GM18867 (cell line): ENCODE results near the gene TMEM51.

ENCODE experiments used
- ATAC-seq: cut with Tn5 transposase; IDR thresholded peaks from one replicate; pipeline ENCODE4 v1.9.1; 2021; ENCODE audit warnings: mild to moderate bottlenecking, moderate library complexity; ENCODE audit not compliant: unreplicated experiment

TMEM51 gene

GRCh38 chr1:15212954-15213291 lies 59.4 kb downstream of the TMEM51 start:
- no peak for ATAC-seq

DNA sequence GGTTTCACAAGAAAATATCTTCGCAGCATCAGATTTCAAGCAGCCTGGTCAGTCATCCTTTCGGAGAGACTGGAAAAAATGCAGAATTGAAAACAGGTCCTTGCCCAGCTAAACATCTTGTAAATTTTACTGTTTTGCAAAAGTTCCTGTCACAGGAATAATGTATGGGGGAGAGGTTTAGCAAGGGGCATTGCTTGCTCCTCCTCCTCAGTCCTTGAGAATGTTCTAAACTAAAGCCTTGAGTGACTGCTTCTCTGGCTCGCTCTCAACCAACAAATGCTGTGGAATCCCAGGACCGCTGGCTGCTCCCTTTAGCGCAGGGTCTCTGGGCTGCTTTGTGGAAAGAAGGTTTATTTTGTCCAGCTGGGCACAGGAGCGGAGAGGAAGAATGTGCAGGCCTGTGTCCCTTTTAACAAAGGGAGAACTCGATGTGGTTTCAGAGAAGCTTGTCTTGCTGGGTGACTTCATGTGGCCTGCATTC lies 59.8 kb downstream of the TMEM51 start:
- no peak for ATAC-seq

GRCh38 chr1:15214527-15214926 lies 61.0 kb downstream of the TMEM51 start:
- no peak for ATAC-seq

GRCh38 chr1:15215116-15215515 lies 61.6 kb downstream of the TMEM51 start:
- no peak for ATAC-seq

- no peak for ATAC-seq
These were observed 64.1 kb downstream of the TMEM51 start for GRCh38 chr1:15217654-15218053.

DNA sequence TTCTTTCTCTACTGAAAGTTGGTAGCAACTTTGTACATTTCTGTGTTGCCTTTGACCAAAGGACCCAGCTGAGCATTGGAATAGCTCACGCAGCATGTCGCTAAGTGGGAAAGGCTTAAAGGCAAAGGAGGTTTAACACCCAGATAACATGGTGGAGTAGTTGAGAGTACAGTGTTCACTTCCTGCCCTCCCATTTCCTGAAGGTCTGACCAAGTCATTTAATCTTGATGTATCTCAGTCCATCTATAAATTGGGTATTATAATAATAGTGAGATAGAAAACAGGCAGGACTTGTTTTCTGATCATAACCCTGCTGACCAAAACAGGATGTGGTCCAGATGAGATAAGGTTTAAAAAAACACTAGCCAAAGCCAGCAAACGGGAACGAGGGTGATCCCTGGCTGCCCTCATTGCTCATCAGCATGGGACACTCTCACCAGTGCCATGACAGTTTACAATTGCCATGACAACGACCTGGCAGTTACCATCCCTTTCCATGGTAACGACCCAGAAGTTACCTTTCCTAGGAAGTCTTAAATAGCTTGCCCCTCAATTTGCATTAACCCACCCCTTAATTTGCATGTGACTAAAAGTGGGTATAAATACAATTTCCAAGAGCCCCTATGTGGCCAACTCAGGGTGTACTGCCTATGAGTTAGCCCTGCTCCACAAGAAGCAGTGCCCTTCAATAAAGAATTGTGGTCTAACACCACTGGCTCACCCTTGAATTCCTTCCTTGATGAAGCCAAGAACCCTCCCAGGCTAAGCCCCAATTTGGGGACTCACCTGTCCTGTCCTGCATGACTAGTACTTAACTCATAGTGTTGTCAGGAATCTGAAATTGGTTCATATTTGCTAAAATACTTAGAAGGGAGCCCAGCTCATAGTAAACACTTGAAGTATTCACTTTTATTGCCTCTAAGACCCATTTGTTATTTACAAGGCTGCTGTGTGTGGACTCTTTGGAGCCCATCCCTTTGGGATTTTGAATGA lies 65.0 kb downstream of the TMEM51 start:
- no peak for ATAC-seq

GRCh38 chr1:15219280-15220023 lies 65.9 kb downstream of the TMEM51 start:
- no peak for ATAC-seq

GRCh38 chr1:15220024-15220392 lies 66.5 kb downstream of the TMEM51 start:
- ATAC-seq = no peak

- no peak for ATAC-seq
These were observed 67.4 kb downstream of the TMEM51 start for GRCh38 chr1:15220825-15221431.

DNA sequence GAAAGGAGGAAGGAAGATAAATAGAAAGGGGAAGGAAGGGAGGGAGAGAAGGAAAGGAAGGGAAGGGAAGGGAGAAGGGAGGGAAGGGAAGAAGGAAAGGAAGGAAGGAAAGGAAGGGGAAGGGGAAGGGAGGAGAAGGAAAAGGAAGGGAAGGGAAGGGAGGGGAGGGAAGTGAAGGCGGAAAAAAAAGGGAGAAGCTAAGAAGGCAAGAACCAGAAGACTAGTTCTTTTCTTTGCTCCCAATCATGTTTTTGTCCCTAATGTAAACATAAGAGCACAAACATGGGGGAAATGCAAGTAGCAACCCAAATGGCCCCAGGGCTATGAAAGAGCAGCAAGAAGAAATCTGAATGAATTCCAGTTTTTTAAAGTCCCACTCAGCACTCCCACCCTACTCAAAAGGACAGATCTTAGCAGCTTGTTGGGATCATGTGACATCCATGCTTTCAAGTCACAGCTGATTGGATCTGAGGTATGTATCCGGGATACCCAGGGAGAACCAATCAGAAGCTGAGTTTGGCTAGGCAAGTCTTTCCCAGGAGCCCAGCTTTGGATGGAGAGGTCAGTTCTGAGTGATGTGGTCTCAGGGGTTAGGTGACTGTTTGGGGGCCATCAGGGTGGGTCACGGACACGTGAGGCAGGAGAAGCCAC lies 69.2 kb downstream of the TMEM51 start:
- ATAC-seq = no peak

GRCh38 chr1:15224259-15224869 lies 70.8 kb downstream of the TMEM51 start:
- no peak for ATAC-seq

DNA sequence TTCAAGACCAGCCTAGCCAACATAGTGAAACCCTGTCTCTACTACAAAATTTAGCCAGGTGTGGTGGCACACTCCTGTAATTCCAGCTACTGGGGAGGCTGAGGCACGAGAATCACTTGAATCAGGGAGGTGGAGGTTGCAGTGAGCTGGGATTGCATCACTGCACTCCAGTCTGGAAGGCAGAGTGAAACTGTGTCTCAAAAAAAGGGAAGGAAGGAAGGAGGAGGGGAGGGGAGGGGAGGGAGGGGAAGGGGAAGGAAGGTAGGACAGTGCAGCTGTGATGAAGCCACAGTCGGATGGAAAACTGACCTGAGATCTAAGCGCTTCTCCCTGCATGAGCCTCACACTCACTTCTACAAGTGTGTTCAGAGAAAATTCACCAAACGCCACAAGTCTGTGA lies 71.4 kb downstream of the TMEM51 start:
- no peak for ATAC-seq

GRCh38 chr1:15225461-15225860 lies 71.9 kb downstream of the TMEM51 start:
- no peak for ATAC-seq

- no peak for ATAC-seq
These were observed 73.1 kb downstream of the TMEM51 start for GRCh38 chr1:15226388-15227255.

DNA sequence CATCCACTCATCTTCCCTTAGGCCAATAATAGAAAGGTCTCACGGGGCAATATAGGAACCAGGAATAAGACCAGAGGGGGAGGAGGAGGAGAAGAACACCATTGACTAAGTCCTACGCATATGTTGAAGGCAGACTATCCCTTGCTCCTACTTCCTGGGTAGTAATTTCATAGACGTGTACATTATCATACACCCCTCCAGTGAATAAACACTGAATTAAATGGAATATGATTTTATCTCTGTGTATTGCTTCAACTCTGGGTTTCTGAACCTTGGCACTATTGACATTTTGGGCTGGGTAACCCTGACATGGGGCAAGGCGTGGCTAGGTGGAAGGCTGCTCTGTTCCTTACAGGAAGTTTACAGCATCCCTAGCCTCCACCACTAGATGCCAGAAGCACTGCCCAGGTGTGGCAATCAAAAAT lies 76.2 kb downstream of the TMEM51 start:
- no peak for ATAC-seq

DNA sequence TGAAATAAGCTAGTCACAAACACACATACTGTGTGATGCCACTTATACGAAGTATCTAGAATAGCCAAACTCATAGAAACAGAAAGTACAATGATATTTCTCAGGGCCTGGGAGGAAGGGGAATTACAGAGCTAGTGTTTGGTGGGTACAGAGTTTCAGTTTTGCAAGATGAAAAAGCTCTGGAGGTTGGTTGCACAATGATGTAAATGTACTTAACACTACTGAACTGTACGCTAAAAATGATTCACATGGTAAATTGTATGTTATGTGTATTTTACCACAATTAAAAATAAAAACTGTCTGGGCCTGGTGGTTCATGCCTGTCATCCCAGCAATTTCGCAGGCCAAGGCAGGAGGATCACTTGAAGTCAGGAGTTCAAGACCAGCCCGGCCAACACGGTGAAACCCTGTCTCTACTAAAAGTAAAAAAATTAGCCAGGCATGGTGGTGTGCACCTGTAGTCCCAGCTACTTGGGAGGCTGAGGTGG lies 78.2 kb downstream of the TMEM51 start:
- ATAC-seq = peak; percentile 88

GRCh38 chr1:15233689-15234088 lies 80.1 kb downstream of the TMEM51 start:
- no peak for ATAC-seq

DNA sequence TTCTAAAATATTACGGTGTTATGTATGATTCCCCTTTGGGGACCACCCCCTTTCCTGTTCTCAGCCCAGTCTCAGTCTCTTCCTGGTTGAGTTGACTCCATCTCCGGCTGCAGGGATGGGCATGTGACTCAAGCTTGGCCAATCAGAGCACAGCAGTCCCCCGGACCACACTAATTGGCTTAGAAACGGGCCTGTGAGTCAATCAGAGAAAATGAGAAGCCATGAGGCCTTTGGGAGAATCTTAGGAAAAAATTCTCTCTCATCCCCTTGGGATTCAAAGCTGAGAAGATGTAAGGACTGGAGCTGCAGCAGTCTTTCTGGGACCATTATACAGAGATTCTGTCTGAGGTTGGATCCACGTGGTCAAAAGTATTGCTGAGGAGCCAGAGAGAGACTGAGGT lies 82.8 kb downstream of the TMEM51 start:
- no peak for ATAC-seq

DNA sequence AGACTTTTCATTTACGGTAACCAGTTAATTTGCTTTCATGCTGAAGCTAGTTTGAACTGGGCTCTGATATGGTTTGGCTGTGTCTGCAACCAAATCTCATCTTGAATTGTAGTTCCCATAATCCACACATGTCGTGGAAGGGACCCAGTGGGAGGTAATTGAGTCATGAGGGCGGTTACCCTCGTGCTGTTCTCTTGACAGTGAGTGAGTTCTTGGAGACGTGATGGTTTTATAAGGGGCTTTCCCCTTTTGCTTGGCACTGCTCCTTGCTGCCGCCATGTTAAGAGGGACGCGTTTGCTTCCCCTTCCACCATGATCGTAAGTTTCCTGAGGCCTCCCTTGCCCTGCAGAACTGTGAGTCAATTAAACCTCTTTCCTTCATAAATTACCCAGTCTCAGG lies 83.2 kb downstream of the TMEM51 start:
- no peak for ATAC-seq
